ENCODE data around the gene NLGN3.

DNA sequence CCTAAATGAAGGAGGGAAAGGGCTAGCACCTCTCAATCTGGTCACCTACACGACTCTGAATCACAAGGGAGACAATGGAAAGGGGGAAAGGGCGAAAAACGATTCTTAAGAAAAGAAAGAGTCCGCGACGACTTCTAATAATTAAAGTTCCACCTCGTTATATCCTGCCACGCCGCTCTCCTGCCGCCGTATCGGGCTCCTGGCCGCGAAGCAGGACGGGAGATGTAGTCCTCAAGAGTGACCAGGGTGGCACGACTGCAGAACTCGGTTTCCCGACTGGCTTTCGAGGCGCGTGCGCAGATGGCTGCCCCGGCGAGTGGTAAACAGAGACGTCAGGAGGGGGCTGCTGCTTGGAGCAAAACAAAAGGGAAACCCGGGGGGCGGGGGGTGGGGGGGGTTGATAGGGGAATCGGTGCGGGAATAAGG is 49.1 kb upstream of the NLGN3 start, which contains the start of gene FOXO4:
- TF ChIP-seq GATA2 (IDR thresholded peaks at IDR 0.05; ENCODE audit: low read depth, low read length) (no peak), GATA3 (IDR thresholded peaks at IDR 0.05; ENCODE audit: low read depth, low read length) (no peak)
